Measurements from ENCODE around the gene FYTTD1. TPM values are rescaled to one million over a fixed set of nuclear protein-coding genes. Genes with fewer than 3 reads are reported as not detected.
A peak's percentile ranks its signal among the peaks of the same experiment; 100 is the strongest.
"Not testable (repeated sequence)": the region's sequence is repeated elsewhere in the genome, so short reads cannot be mapped to it uniquely, and the experiment has no call there.

The FYTTD1 gene
- total RNA-seq, 1 donor from 2014 or later: 83.3 TPM

DNA sequence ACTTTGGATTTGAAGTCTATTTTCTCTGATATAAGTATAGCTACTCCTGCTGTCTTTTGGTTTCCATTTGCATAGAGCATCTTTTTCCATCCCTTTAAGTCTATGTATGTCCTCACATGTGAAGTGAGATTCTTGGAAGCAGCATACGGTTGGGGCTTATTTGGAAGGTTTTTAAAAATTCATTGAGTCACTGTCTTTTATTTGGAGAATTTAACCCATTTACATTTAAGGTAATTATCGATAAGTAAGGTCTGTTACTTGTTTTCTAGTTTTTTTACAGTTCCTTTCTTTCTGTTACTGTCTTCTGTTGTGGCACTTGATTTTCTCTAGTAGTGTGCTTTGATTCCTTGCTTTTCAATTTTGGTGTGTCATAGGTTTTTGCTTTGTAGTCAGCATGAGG is 26.9 kb upstream of the FYTTD1 start:
- peaks cover 8% of the 10 kb centered on the region for H3K36me3 Mint-ChIP-seq (ENCODE audit: low read depth)
- DNase-seq (ENCODE audit: low spot score): no peak
- H3K9me3 Mint-ChIP-seq (ENCODE audit: low read depth): peaks cover 9% of the 10 kb centered on the region
- H3K27ac Mint-ChIP-seq (ENCODE audit: unreplicated experiment): no peak overlapping the region
- no peaks in the 10 kb centered on the region for H3K27me3 Mint-ChIP-seq (ENCODE audit: low read depth)
- no peak overlapping the region for H3K4me3 Mint-ChIP-seq (ENCODE audit: unreplicated experiment)
- peaks cover 17% of the 10 kb centered on the region for H3K4me1 Mint-ChIP-seq (ENCODE audit: low read depth)
- TF ChIP-seq, protein P1, sequence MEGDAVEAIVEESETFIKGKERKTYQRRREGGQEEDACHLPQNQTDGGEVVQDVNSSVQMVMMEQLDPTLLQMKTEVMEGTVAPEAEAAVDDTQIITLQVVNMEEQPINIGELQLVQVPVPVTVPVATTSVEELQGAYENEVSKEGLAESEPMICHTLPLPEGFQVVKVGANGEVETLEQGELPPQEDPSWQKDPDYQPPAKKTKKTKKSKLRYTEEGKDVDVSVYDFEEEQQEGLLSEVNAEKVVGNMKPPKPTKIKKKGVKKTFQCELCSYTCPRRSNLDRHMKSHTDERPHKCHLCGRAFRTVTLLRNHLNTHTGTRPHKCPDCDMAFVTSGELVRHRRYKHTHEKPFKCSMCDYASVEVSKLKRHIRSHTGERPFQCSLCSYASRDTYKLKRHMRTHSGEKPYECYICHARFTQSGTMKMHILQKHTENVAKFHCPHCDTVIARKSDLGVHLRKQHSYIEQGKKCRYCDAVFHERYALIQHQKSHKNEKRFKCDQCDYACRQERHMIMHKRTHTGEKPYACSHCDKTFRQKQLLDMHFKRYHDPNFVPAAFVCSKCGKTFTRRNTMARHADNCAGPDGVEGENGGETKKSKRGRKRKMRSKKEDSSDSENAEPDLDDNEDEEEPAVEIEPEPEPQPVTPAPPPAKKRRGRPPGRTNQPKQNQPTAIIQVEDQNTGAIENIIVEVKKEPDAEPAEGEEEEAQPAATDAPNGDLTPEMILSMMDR (IDR thresholded peaks at IDR 0.05): no peak

DNA sequence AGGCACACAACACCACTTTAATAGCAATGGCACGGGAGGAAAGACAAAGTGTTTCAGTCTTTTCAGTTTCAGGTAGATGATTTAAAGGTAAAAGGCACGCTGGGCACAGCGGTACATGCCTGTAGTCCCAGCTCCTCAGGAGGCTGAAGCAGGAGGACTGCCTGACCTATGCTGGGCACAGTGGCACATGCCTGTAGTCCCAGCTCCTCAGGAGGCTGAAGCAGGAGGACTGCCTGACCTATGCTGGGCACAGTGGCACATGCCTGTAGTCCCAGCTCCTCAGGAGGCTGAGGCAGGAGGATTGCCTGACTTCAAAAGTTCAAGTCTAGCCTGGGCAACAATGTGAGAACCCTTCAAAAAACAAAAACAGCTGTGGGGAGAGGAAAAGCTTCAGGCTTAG is 21.8 kb upstream of the FYTTD1 start:
- not testable (repeated sequence) for H3K27ac Mint-ChIP-seq (ENCODE audit: unreplicated experiment); DNase-seq (ENCODE audit: low spot score); H3K4me1 Mint-ChIP-seq (ENCODE audit: low read depth); H3K9me3 Mint-ChIP-seq (ENCODE audit: low read depth); H3K36me3 Mint-ChIP-seq (ENCODE audit: low read depth); H3K27me3 Mint-ChIP-seq (ENCODE audit: low read depth); H3K4me3 Mint-ChIP-seq (ENCODE audit: unreplicated experiment)

DNA sequence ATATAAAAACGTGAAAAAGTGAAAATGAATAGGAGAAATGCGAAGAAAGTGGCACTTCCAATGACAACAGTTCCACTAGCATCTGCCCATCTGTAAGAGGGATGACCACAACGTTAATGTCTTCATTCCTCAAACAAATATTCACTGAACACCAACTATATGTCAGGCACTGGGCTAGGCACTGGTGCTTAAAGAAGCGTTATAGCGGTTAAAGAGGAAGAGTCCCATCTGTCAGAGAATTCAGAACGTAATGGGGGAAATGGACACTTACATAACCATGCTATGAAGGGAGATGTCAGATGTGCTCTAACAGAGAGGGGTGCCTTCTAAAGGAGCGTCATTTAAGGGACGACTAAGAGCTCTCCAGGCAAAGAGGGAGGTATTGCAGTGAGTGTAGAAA is 21.2 kb upstream of the FYTTD1 start:
- TF ChIP-seq, protein P1 (IDR thresholded peaks at IDR 0.05): no peak
- Mint-ChIP-seq H3K27ac (ENCODE audit: unreplicated experiment) (no peak overlapping the region), H3K4me3 (ENCODE audit: unreplicated experiment) (no peak overlapping the region), H3K27me3 (ENCODE audit: low read depth) (no peaks in the 10 kb centered on the region), H3K4me1 (ENCODE audit: low read depth) (peaks cover 6% of the 10 kb centered on the region), H3K36me3 (ENCODE audit: low read depth) (no peaks in the 10 kb centered on the region), H3K9me3 (ENCODE audit: low read depth) (no peaks in the 10 kb centered on the region)
- no peak for DNase-seq (ENCODE audit: low spot score)

DNA sequence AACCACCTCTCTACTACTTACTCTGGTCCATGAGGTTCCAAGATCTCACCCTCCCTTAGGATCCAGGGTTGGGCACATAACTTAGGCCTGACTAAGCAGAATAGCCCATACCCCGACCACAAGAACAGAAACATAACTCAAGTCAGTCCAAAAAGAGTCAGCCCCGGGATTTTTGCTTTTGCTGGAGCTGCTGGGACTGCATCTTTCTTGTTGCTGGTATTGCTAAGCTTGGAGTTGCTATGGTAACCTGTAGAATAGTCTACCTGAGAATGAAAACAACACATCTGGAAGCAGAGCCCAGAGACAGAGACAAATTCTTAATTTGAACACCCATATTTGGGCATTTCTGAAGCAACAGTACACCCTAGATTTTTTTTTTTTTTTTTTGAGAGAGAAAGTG is 19.5 kb upstream of the FYTTD1 start:
- peak overlapping the region; percentile 89 for H3K27ac Mint-ChIP-seq (ENCODE audit: unreplicated experiment)
- no peaks in the 10 kb centered on the region for H3K27me3 Mint-ChIP-seq (ENCODE audit: low read depth)
- H3K36me3 Mint-ChIP-seq (ENCODE audit: low read depth): no peaks in the 10 kb centered on the region
- TF ChIP-seq, protein P1 (IDR thresholded peaks at IDR 0.05): no peak
- peaks cover 13% of the 10 kb centered on the region for H3K4me1 Mint-ChIP-seq (ENCODE audit: low read depth)
- DNase-seq (ENCODE audit: low spot score): no peak
- no peaks in the 10 kb centered on the region for H3K9me3 Mint-ChIP-seq (ENCODE audit: low read depth)
- H3K4me3 Mint-ChIP-seq (ENCODE audit: unreplicated experiment): no peak overlapping the region

DNA sequence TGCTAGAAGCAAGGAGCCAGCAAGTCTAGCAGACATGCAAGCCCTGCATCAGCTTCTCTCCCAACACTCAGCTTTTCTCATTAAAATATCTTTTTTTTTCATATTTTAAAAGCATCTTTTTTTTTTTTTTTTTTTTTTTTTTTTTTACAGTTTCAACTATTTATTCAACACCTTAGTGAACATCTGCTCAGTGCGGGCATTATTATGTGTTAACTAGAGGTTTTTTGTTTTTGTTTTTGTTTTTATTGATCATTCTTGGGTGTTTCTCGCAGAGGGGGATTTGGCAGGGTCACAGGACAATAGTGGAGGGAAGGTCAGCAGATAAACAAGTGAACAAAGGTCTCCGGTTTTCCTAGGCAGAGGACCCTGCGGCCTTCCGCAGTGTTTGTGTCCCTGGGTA is 18.9 kb upstream of the FYTTD1 start:
- peaks cover 19% of the 10 kb centered on the region for H3K4me1 Mint-ChIP-seq (ENCODE audit: low read depth)
- H3K27ac Mint-ChIP-seq (ENCODE audit: unreplicated experiment); H3K9me3 Mint-ChIP-seq (ENCODE audit: low read depth); H3K36me3 Mint-ChIP-seq (ENCODE audit: low read depth); DNase-seq (ENCODE audit: low spot score); H3K27me3 Mint-ChIP-seq (ENCODE audit: low read depth); H3K4me3 Mint-ChIP-seq (ENCODE audit: unreplicated experiment): not testable (repeated sequence)

DNA sequence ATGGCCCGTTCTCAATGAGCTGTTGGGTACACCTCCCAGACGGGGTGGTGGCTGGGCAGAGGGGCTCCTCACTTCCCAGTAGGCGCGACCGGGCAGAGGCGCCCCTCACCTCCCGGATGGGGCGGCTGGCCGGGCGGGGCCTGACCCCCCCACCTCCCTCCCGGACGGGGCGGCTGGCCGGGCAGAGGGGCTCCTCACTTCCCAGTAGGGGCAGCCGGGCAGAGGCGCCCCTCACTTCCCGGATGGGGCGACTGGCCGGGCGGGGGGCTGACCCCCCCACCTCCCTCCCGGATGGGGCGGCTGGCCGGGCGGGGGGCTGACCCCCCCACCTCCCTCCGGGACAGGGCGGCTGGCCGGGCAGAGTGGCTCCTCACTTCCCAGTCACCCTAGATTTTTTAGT is 18.2 kb upstream of the FYTTD1 start:
- H3K27me3 Mint-ChIP-seq (ENCODE audit: low read depth): not testable (repeated sequence)

DNA sequence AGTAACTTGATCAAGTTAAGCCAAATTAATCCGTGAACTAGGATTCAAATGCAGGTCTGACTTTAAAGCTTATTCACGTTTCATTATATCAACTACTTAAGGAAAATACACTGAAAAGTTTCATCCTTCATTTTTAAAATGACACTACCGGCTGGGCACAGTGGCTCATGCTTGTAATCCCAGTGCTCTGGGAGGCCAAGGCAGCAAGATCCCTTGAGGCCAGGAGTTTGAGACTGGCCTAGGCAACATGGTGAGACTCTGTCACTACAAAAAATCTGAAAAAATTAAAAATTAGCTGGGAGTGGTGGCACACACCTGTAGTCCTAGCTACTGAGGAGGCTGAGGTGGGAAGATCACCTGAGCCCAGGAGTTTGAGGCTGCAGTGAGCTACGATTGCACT is 16.6 kb upstream of the FYTTD1 start:
- TF ChIP-seq, protein P1 (IDR thresholded peaks at IDR 0.05): no peak
- Mint-ChIP-seq H3K4me1 (ENCODE audit: low read depth) (peaks cover 32% of the 10 kb centered on the region), H3K36me3 (ENCODE audit: low read depth) (no peaks in the 10 kb centered on the region), H3K9me3 (ENCODE audit: low read depth) (no peaks in the 10 kb centered on the region), H3K27ac (ENCODE audit: unreplicated experiment) (no peak overlapping the region), H3K4me3 (ENCODE audit: unreplicated experiment) (no peak overlapping the region), H3K27me3 (ENCODE audit: low read depth) (no peaks in the 10 kb centered on the region)
- no peak for DNase-seq (ENCODE audit: low spot score)

More for the DNA sequence above, 18.2 kb upstream of the FYTTD1 start:
- H3K9me3 Mint-ChIP-seq (ENCODE audit: low read depth); H3K4me3 Mint-ChIP-seq (ENCODE audit: unreplicated experiment); H3K27ac Mint-ChIP-seq (ENCODE audit: unreplicated experiment); DNase-seq (ENCODE audit: low spot score); H3K36me3 Mint-ChIP-seq (ENCODE audit: low read depth): not testable (repeated sequence)
- peaks cover 23% of the 10 kb centered on the region for H3K4me1 Mint-ChIP-seq (ENCODE audit: low read depth)

Measured in chondrocyte (in vitro differentiated cells).